C4-2B (cell line): ENCODE results near the gene FHIT.

ENCODE experiments used
- ZFX ChIP-seq: fragments of 450-650 bp; IDR thresholded peaks from 2 replicates; pipeline ENCODE4 v1.6.1; 2017
- TF ChIP-seq, protein P1 (sequence below): fragments of 450-650 bp; conservative IDR thresholded peaks from 2 replicates; pipeline ENCODE4 v1.5.1; 2017; ENCODE audit warnings: mild to moderate bottlenecking

DNA sequence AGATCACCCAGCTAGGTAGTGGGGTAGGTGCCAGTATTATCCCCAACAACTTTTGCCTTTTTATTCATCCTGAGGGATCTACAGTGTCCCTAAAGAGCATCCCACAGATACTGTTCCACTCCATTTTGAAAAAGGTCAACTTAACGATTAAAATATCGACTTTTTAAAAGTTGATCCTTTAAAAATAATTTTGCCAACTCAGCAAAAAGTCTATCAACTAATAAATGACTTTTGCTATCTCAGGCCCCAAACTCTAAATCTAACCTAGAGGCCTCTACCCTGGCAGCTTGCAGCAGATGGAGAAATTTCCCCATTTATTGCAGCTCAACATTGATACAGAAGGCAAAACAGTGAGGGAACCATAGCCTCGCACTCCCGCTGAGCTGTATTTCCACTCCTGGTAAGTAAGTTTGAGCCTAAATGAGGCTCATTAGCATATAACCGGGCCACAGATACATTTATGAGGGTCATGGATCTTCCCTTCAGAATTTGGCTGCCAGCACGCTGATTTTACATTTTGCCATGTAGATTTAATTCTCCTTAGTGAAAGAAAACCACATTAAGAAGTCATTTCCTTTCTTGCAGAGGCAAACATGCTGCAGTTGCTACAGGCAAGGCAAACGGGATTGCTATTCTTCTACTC lies 1497.3 kb downstream of the FHIT start:
- TF ChIP-seq, protein P1, sequence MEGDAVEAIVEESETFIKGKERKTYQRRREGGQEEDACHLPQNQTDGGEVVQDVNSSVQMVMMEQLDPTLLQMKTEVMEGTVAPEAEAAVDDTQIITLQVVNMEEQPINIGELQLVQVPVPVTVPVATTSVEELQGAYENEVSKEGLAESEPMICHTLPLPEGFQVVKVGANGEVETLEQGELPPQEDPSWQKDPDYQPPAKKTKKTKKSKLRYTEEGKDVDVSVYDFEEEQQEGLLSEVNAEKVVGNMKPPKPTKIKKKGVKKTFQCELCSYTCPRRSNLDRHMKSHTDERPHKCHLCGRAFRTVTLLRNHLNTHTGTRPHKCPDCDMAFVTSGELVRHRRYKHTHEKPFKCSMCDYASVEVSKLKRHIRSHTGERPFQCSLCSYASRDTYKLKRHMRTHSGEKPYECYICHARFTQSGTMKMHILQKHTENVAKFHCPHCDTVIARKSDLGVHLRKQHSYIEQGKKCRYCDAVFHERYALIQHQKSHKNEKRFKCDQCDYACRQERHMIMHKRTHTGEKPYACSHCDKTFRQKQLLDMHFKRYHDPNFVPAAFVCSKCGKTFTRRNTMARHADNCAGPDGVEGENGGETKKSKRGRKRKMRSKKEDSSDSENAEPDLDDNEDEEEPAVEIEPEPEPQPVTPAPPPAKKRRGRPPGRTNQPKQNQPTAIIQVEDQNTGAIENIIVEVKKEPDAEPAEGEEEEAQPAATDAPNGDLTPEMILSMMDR: no peak
- TF ChIP-seq ZFX: no peak
